ENCODE results near the gene ILK. TPM values are rescaled to one million over a fixed set of nuclear protein-coding genes. Genes with fewer than 3 reads are reported as not detected.

The ILK gene
- total RNA-seq, 1 donor from 2014 or later = 133 TPM

GRCh38 chr11:6655020-6655789, 51.6 kb downstream of the ILK start:
- TF ChIP-seq, protein P1, sequence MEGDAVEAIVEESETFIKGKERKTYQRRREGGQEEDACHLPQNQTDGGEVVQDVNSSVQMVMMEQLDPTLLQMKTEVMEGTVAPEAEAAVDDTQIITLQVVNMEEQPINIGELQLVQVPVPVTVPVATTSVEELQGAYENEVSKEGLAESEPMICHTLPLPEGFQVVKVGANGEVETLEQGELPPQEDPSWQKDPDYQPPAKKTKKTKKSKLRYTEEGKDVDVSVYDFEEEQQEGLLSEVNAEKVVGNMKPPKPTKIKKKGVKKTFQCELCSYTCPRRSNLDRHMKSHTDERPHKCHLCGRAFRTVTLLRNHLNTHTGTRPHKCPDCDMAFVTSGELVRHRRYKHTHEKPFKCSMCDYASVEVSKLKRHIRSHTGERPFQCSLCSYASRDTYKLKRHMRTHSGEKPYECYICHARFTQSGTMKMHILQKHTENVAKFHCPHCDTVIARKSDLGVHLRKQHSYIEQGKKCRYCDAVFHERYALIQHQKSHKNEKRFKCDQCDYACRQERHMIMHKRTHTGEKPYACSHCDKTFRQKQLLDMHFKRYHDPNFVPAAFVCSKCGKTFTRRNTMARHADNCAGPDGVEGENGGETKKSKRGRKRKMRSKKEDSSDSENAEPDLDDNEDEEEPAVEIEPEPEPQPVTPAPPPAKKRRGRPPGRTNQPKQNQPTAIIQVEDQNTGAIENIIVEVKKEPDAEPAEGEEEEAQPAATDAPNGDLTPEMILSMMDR (IDR thresholded peaks at IDR 0.05; ENCODE audit: unreplicated experiment) = no peak
- H3K27ac Mint-ChIP-seq = no peak overlapping the region
- no peak overlapping the region for H3K4me3 Mint-ChIP-seq (ENCODE audit: low read depth)
- H3K4me1 Mint-ChIP-seq (ENCODE audit: low read depth) = no peaks in the 10 kb centered on the region
- peak; percentile 31 for DNase-seq (ENCODE audit: low spot score, unreplicated experiment)
- peaks cover 11% of the 10 kb centered on the region for H3K27me3 Mint-ChIP-seq
- H3K9me3 Mint-ChIP-seq (ENCODE audit: low read depth) = no peaks in the 10 kb centered on the region
- H3K36me3 Mint-ChIP-seq (ENCODE audit: insufficient read depth) = no peaks in the 10 kb centered on the region

- Mint-ChIP-seq H3K27me3 (peaks cover 11% of the 10 kb centered on the region), H3K27ac (peak within 1 kb of the TSS; percentile 72), H3K4me1 (ENCODE audit: low read depth) (no peaks in the 10 kb centered on the region), H3K36me3 (ENCODE audit: insufficient read depth) (no peaks in the 10 kb centered on the region), H3K9me3 (ENCODE audit: low read depth) (no peaks in the 10 kb centered on the region), H3K4me3 (ENCODE audit: low read depth) (peak within 1 kb of the TSS; percentile 74)
- peak; percentile 28 for DNase-seq (ENCODE audit: low spot score, unreplicated experiment)
- TF ChIP-seq, protein P1 (IDR thresholded peaks at IDR 0.05; ENCODE audit: unreplicated experiment) = no peak
Observed at GRCh38 chr11:6655790-6656583, 52.4 kb downstream of the ILK start, which contains the start of gene DCHS1. DCHS1 (minus strand) TSS chr11:6655809; CDS start chr11:6641613, 14,196 bp downstream.

DNA sequence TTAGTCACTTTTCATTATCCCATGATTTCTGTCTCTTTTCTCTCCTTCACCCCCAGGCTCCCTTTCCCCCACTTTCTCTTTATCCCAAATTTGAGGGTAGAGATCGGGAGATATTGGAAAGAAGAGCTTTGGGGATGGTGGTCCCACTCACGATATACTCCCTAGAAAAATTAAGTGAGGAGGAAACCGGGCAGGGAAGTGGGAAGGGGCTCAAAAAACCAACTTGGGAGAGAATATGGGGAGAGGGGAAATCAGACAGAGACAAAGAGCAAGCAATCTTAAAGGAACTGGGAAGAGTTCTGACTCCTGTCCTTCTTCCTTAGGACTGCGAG, 53.0 kb downstream of the ILK start:
- no peaks in the 10 kb centered on the region for H3K4me1 Mint-ChIP-seq (ENCODE audit: low read depth)
- H3K27ac Mint-ChIP-seq = peak overlapping the region; percentile 72
- no peaks in the 10 kb centered on the region for H3K36me3 Mint-ChIP-seq (ENCODE audit: insufficient read depth)
- peaks cover 11% of the 10 kb centered on the region for H3K27me3 Mint-ChIP-seq
- no peak for DNase-seq (ENCODE audit: low spot score, unreplicated experiment)
- TF ChIP-seq, protein P1 (IDR thresholded peaks at IDR 0.05; ENCODE audit: unreplicated experiment) = no peak
- no peaks in the 10 kb centered on the region for H3K9me3 Mint-ChIP-seq (ENCODE audit: low read depth)
- peak overlapping the region; percentile 74 for H3K4me3 Mint-ChIP-seq (ENCODE audit: low read depth)

DNA sequence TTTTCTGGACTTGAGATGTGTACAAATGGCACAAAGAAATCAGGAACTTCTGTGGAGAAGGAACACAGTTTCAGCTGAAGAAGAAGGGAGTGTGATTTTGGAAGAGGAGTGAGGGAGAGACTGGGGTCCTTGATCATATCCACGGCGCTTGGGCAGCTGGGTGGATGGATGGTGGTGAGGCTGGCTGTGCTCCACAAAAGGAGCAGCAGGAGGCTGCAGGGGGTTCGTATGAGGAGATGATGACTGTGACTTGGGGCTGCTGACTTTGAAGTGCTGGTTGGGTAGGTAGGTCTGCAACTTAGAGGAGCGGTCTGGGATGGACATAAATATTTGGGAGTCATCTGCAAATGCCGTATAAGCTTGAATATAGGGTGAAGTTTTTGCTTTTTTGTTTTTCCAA, 53.4 kb downstream of the ILK start:
- H3K9me3 Mint-ChIP-seq (ENCODE audit: low read depth) = no peaks in the 10 kb centered on the region
- H3K4me3 Mint-ChIP-seq (ENCODE audit: low read depth) = peak overlapping the region; percentile 74
- TF ChIP-seq, protein P1 (IDR thresholded peaks at IDR 0.05; ENCODE audit: unreplicated experiment) = no peak
- H3K27me3 Mint-ChIP-seq = peaks cover 11% of the 10 kb centered on the region
- H3K4me1 Mint-ChIP-seq (ENCODE audit: low read depth) = no peaks in the 10 kb centered on the region
- no peak for DNase-seq (ENCODE audit: low spot score, unreplicated experiment)
- H3K27ac Mint-ChIP-seq = no peak overlapping the region
- no peaks in the 10 kb centered on the region for H3K36me3 Mint-ChIP-seq (ENCODE audit: insufficient read depth)

GRCh38 chr11:6657346-6657745, 53.8 kb downstream of the ILK start:
- Mint-ChIP-seq H3K27ac (no peak overlapping the region), H3K4me1 (ENCODE audit: low read depth) (no peaks in the 10 kb centered on the region), H3K27me3 (peaks cover 11% of the 10 kb centered on the region), H3K36me3 (ENCODE audit: insufficient read depth) (no peaks in the 10 kb centered on the region), H3K9me3 (ENCODE audit: low read depth) (no peaks in the 10 kb centered on the region), H3K4me3 (ENCODE audit: low read depth) (peak overlapping the region; percentile 74)
- no peak for DNase-seq (ENCODE audit: low spot score, unreplicated experiment)
- TF ChIP-seq, protein P1 (IDR thresholded peaks at IDR 0.05; ENCODE audit: unreplicated experiment) = no peak
